NCI-H146 treated with DMSO at 0.1 percent for 48 hours (cell line): ENCODE measurements around the gene DCLK2.

ENCODE experiments used
- DNase-seq: peaks from one replicate; lab custom pipeline; 2025; ENCODE audit not compliant: unreplicated experiment; lab: John Stamatoyannopoulos, UW

DCLK2 gene

GRCh38 chr4:150235317-150235716 lies 157.1 kb downstream of the DCLK2 start:
- no peak for DNase-seq

GRCh38 chr4:150235808-150236271 lies 157.6 kb downstream of the DCLK2 start:
- no peak for DNase-seq

DNA sequence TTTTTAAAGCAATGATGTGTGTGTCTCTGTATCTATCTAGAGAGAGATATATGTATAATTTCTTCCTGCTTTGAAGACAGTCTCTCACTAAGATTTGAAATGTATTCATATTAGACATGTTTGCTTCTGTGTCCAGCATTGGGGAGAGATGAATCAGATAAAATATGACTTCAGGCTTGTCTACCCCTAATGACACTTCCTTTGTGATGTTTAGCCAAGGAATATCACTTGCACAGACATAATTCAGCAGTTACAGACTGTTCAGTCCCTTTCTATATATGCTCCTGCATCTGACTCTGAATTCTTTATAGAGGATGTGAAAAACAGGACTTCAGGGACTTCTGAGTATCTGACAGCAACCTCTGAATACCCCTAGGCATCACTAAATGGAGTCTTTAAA lies 158.4 kb downstream of the DCLK2 start:
- no peak for DNase-seq

DNA sequence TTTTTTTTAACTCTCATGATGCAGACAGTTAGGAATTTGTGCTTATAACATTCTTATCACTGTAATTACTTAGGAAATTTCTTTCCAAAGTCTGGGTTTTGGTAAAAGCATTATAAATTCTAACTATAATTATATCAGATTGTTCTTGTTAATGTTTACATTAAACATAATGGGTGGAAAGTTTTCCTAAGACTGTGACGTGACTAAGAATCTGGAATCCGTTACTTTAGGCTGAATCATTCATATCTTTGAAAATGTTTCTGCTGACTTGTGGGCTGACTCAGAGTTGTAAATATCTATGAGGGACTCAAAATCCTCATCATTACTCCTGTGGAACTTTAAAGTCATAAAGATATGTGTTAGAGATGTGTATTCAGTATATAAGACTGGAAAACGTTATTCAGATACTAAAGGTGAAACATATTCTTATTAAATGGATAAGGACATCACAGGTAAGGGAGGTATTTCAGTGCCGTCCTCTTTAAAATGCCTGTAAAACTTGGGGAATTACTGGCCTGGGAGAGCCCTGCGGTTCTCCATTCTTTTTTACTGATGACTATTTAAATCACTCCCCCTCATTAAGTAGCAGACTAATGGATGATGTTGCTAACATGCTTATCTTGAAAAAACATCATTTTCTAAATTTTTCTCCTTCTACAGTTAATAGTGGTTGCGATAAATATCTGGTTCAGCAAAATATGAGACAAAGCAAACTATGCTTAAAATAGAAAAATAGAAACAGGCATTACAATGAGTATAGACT lies 159.0 kb downstream of the DCLK2 start:
- DNase-seq, result no peak

- no peak for DNase-seq
Observed at GRCh38 chr4:150238591-150238990, 160.3 kb downstream of the DCLK2 start.

- no peak for DNase-seq
Observed at GRCh38 chr4:150240011-150240410, 161.8 kb downstream of the DCLK2 start.

DNA sequence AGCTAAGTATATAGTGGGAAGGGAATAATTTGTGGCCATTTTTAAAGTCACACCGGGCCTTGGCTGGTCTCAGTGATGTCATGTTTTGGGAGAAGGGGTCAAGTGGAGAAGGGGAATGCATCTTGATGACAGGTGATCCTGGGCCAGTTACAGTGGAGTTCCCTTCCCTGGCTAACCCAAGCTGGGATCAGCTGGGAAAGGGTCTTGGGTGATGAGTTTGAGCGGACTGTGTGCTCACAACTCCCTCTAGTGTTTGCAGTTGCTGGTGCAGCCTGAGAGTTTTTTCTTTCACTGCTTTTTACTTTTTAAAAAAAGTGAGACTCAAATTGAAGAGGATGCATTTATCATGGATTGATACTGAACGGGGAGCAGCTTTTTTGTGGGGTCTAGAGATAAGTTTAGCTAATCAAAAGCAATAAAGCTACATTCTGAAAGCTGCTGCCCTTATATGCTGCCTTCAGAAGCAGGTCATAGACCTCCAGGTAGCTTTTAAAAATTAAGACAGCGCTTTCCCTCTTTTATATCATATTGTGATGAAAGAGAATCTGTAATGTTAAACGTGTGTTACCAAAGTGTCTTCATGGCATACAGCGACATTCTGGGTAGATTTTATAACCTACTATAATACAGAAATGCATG lies 164.7 kb downstream of the DCLK2 start:
- no peak for DNase-seq

DNA sequence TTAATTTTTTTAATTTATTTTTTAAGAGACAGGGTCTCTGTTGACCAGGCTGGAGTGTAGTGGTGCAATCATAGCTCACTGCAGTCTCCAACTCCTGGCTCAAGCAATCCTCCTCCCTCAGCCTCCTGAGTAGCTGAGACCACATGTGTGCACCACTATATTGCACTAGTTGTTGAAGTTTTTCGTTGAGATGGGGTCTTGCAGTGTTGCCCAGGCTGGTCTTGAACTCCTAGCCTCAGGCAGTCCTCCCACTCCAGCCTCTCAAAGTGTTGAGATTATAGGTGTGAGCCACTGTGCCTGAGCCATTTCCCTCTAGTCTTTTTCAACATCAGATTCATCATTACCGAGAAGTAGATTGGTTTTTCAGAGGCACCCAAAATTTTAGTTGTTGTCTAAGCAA lies 165.7 kb downstream of the DCLK2 start:
- DNase-seq, result no peak

DNA sequence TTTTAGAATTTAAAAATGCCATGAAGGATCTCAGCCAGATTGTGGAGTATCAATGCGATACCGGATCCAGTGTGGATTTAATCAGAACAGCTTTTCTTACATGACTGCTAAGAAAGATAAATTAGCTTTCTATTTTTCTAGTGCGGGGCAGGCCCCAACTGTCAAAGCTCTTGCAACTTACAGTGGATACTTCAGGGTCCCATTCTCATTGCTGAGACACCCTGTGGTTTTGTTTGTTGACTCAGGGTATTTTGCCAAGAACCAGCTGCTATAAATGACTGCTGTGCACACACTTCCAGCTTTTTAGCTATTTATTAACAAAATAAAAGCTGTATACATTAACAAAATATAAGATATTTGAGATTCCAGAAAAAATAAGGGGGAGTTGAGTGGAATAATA lies 166.4 kb downstream of the DCLK2 start:
- peak; percentile 57 for DNase-seq

GRCh38 chr4:150247184-150247583 lies 168.9 kb downstream of the DCLK2 start:
- no peak for DNase-seq

DNA sequence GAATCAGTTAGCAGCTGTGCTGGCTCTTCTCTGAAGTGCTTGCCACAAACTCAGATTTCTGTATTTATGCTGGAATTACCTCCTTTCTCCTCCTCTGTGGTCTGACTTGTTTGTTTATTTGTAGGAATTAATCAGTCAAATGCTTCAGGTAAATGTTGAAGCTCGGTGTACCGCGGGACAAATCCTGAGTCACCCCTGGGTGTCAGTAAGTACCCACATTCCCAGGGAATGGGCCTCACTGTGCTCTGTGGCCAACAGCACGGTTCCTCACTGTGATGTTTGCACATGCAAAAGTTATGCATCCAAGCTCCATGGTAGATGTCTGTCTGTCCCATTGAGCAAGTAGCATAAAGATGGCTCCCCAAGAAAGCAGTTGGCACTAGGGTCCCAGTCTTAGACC lies 169.9 kb downstream of the DCLK2 start:
- DNase-seq, result no peak

DNA sequence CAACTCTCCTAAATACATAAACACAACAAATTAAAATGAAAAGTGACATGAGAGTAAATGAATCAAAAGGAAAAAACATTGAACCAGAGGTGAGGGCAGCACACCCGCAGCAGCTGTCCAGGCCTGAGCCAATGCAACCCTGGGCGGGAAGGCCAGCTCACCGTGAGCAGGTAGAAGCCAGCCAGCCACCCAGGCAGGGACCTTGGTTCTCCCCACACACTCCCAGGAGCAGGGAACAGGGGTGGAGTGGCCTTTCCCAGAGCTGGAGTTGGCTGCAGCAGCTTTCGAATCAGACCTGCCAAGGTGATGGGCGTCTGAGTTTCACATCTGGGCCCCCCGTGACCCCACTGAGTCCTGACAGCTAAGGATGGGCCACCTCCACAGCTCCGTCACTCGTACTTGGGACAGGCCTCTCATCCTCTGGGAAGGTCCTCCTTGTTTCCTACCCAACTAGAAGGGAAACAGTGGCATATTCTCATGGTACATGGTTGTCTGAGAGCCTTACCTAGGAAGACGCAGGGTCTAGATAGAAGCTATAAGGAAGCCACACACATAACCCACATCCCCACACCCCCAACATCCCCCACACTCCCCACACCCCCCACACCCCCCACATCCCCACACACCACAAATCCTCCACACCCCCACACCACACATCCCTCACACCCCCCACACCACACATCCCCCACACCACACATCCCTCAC lies 172.2 kb downstream of the DCLK2 start:
- DNase-seq, result no peak

- DNase-seq, result no peak
Observed at GRCh38 chr4:150250998-150251651, 172.9 kb downstream of the DCLK2 start.

DNA sequence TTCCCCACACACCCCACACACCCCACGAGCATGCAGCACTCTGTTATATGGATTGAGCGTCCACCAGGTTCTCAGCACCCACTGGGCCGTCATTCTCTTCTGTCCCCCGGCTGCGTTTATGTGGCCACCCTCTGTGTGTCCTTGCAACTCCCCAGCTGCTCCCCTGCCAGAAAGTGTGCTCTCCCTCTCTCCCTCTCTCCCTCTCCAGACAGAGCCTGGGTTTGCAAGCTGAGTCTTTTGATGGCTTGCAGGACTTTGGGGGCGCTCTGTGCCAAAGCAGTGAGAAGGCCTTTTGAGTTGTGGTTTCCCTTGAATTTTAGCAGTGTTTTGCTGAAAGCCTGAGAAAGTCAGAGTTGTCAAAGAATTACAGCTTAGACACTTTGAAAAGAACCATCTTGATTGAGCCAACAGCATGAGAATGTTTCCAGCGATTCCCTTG lies 173.5 kb downstream of the DCLK2 start:
- no peak for DNase-seq

DNA sequence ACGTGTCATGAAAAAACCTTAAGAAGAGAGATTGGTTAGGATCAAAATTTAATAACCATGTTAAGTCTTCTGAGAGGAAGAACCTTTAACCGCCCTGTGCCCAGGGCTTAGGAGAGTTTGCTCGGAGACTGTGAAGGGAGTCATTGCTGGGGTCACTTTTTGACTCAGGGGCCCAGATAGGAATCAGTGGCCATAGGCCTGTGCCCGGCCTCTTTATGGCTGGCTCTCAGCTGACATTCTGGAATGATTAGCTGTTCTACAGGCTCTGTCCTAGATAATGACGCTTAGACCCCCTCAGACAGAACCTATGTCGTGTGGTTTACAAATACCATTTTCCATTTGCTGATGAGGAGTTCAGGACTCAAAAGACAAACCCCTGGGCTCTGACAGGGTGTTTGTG lies 174.1 kb downstream of the DCLK2 start:
- DNase-seq, result no peak

DNA sequence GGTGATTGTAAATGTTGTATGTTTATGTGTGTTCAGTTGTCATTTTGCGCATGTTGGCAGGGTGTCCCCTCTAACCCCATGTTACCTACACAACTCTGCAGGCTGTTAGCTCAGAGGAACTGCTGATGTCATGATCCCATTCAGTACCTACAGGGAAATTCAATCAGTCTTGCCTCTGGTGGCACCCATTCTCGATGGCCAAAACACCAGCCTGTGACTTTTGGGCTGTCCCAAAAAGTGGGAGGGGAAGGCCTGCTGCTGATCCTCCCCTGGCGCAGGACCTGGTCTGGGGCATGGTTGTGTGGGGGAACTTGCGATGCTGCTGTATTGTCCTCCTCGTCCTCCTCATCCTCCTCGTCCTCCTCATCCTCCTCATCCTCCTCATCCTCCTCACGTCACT lies 174.5 kb downstream of the DCLK2 start:
- no peak for DNase-seq

GRCh38 chr4:150253416-150253815 lies 175.2 kb downstream of the DCLK2 start:
- DNase-seq, result no peak

DNA sequence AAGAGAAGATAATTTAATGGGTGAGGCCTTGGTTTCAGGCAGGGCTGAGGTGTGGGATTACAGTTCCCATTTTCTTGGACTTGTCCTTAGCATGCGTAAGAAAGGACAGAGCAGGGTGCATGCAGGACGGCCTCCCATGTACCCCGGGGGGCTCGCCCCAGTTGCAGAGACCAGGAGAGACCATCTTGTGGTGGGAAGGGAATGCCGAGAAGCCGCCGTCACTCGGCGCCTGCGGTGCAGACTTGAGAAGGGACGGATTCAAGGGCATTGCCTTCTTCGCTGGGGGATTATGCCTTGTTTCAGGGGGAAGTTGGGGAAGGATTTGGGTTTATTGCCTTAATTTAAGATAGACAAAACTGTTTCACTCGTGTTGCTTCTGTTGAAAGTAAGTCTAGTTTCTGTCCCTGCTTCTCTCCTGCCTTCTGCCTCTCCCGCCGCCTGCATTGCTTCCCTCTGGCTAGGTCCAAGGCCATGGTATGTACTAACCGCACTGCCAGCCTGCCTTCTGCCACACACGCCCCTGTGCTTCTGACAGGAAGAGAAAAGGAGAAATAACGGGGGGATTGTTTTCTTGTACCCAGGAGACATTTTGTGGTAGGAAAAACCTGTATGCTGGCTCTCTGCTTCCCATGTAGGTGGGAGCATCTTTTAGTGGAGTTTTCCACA lies 175.9 kb downstream of the DCLK2 start:
- DNase-seq, result no peak

DNA sequence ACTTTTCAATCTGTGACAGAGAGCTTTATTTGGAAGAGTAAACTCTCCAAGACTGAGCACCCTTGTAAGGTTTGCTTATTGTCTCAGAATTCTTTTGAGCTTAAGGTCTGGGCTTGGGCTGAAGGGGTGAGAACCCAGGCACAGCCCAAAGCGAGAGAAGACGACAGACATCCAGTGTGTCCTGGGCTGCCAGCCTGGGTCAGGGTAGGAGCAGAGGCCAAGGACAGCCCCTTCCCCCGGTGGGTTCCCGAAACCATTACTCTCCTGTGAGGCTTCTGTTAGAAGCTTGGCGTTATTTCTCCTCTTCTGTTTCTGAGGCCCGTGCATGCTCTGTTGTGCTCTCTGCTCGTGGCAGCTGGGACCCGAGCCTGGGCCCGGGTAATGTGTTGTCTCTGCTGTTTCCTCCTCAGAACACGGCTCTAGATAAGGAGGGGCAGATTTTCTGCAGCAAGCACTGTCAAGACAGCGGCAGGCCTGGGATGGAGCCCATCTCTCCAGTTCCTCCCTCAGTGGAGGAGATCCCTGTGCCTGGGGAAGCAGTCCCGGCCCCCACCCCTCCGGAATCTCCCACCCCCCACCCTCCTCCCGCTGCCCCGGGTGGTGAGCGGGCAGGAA lies 177.5 kb downstream of the DCLK2 start:
- no peak for DNase-seq

GRCh38 chr4:150256225-150256620 lies 178.0 kb downstream of the DCLK2 start:
- DNase-seq, result no peak
